NCI-H1417 (cell line): ENCODE measurements around the gene GPATCH1.
"Not testable (repeated sequence)": the region's sequence is repeated elsewhere in the genome, so short reads cannot be mapped to it uniquely, and the experiment has no call there.

ENCODE experiments used
- DNase-seq, 3 experiments: peaks; one replicate each; lab custom pipeline; 2025; lab: John Stamatoyannopoulos, UW

The GPATCH1 gene, protein sequence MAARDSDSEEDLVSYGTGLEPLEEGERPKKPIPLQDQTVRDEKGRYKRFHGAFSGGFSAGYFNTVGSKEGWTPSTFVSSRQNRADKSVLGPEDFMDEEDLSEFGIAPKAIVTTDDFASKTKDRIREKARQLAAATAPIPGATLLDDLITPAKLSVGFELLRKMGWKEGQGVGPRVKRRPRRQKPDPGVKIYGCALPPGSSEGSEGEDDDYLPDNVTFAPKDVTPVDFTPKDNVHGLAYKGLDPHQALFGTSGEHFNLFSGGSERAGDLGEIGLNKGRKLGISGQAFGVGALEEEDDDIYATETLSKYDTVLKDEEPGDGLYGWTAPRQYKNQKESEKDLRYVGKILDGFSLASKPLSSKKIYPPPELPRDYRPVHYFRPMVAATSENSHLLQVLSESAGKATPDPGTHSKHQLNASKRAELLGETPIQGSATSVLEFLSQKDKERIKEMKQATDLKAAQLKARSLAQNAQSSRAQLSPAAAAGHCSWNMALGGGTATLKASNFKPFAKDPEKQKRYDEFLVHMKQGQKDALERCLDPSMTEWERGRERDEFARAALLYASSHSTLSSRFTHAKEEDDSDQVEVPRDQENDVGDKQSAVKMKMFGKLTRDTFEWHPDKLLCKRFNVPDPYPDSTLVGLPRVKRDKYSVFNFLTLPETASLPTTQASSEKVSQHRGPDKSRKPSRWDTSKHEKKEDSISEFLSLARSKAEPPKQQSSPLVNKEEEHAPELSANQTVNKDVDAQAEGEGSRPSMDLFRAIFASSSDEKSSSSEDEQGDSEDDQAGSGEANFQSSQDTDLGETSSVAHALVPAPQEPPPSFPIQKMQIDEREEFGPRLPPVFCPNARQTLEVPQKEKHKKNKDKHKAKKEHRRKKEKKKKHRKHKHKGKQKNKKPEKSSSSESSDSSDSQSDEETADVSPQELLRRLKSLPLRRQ

DNA sequence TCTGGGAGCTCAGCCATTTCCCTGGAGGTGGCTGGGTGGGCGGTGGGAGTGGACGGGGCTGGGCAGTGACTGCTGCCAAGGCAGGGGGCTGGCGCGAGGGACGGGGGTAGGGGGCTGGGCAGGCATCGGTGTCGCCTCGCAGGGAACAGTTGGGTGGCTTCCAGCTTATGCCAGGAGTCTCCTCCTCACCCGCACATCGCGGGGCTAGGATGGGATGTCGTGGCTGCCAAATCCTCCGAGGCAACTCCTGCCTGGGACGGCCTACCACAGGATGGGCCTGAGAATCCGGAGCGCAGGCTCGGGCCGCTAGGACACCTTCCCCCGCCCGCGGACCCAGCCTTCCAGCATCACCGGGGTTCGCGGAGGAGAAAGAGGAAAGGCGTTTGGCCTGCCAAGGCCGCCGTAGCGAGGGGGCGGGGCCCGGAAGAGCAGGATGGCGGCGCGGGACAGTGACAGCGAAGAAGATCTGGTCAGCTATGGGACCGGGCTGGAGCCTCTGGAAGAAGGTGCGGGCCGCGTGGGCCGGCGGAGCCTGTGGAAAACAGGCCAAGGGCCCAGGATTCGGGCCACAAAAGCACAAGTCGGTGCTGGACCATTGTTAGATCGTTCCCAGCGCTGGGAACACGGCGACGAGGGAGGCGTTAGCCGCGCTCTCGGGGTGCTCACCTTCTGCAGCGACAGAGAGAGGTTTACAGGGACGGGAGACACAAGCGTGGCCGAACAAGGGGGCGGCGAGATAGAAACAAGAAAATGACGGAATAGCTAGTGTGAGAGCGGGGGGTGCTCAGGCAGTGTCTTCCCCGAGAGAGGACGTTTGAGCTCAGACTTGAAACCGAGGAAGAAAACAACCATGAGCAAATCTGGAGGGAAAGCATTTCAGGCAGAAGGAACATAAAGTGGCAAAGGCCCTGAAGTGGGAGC, at the start of gene GPATCH1:
Gene GPATCH1 (plus strand): TSS at position 421 of the 921 bp plus-strand sequence. CDS start 13 bp downstream, at position 434.
- DNase-seq, result peak; percentile 82 to 90 (median 86)

DNA sequence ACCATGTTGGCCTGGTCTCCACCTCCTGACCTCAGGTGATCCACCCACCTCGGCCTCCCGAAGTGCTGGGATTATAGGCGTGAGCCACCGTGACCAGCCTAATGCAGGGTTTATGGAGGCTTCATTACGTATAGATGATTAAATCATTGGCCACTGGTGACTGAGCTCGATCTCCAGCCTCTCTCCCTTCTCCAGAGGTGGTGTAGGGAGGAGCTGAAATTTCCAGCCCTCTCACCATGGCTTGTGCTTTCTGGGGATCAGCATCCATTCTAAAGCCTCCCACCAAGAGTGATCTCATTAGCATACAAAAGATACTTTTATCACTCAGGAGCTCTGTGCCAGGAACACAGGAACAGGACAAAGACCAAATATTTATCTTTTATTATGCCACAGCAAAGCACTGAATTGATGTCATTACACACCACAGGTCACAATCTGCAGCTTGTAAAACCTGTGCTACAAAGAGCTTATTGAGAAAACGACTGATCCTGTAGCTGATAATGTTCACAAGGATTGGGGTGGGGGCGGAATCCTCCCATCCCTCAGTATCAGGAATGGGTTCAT, 48.7 kb upstream of the GPATCH1 start:
- DNase-seq, result peak in 2 of 3 experiments; percentile 32 to 56

GRCh38 chr19:33035461-33035860, 45.5 kb upstream of the GPATCH1 start:
- DNase-seq, result no peak

- DNase-seq, result not testable (repeated sequence)
Measured at GRCh38 chr19:33036370-33037167, 44.4 kb upstream of the GPATCH1 start.

DNA sequence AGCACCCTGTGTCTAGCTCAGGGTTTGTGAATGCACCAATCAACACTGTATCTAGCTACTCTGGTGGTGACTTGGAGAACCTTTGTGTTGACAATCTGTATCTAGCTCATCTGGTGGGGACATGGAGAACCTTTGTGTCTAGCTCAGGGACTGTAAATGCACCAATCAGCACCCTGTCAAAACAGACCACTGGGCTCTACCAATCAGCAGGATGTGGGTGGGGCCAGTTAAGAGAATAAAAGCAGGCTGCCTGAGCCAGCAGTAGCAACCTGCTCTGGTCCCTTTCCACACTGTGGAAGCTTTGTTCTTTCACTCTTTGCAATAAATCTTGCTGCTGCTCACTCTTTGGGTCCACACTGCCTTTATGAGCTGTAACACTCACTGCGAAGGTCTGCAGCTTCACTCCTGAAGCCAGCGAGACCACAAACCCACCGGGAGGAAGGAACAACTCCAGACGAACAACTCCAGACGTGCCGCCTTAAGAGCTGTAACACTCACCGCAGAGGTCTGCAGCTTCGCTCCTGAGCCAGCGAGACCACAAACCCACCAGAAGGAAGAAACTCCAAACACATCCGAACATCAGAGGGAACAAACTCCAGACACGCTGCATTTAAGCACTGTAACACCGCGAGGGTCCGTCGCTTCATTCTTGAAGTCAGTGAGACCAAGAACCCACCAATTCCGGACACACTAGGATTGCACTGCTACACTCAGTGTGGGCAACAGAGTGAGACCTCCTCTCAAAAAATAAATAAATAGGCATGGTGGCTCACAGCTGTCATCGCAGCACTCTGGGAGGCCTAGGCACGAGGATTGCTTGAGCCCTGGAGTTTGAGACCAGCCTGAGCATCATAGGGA, 43.6 kb upstream of the GPATCH1 start:
- not testable (repeated sequence) for DNase-seq

- no peak for DNase-seq
Measured at GRCh38 chr19:33039108-33039599, 41.8 kb upstream of the GPATCH1 start.

GRCh38 chr19:33039815-33040214, 41.2 kb upstream of the GPATCH1 start:
- no peak for DNase-seq

GRCh38 chr19:33040994-33041827, 39.8 kb upstream of the GPATCH1 start:
- DNase-seq, result peak in 1 of 3 experiments; percentile 34

- not testable (repeated sequence) for DNase-seq
Measured at GRCh38 chr19:33041828-33042160, 39.2 kb upstream of the GPATCH1 start.

GRCh38 chr19:33047422-33047821, 33.6 kb upstream of the GPATCH1 start:
- DNase-seq, result peak in 1 of 3 experiments; percentile 27

GRCh38 chr19:33048806-33049676, 31.9 kb upstream of the GPATCH1 start:
- no peak for DNase-seq

DNA sequence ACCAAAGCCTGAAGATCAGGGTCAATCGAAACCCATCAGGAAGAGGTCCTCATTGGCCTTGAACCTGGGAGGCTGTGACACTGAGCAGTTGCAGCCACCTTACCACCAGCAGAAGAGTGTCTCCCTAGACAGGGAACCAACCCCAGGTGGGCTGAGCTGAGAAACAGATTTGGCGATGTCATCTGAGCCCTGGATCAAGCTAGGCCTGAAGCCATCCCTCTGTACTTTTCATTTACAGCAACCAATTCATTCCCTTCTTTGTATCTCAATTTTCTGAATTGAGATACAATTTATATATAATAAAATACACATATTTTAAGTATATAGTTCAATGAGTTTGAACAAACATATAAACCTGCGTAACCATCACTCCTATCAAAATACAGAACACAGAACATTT, 30.9 kb upstream of the GPATCH1 start:
- DNase-seq, result no peak

- peak in 2 of 3 experiments; percentile 1 to 11 for DNase-seq
Measured at GRCh38 chr19:33052352-33052972, 28.5 kb upstream of the GPATCH1 start.

DNA sequence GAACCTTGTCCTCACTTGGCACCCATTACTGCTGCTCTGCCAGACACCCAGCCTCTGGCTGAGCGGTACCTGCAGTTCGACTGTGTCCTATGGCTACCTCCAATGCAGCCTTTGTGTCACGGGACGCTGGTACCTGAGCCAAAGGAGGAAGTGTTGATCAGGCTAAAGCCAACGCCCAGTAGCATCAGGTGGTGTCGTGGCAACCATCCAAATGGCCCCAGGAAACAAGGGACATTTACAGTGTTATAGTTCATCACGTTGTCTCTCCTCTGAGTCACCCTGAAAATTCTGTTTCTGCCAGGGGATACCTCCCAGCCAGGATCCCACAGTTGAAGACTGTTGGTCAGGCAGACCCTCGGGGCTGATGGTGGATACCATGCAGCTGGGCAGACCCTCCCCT, 26.4 kb upstream of the GPATCH1 start:
- DNase-seq, result peak in 1 of 3 experiments; percentile 20

- DNase-seq, result no peak
Measured at GRCh38 chr19:33055718-33056117, 25.3 kb upstream of the GPATCH1 start.

- DNase-seq, result no peak
Measured at GRCh38 chr19:33060586-33060985, 20.4 kb upstream of the GPATCH1 start.

- DNase-seq, result no peak
Measured at GRCh38 chr19:33062902-33063301, 18.1 kb upstream of the GPATCH1 start.
